SU-DHL-6 (cell line): Measurements from ENCODE around the gene TTLL11.

Experiments
- H2AFZ ChIP-seq: fragments of 200-600 bp; sonication (generic); 2 replicates; pipeline ENCODE4 v1.6.1; 2014; ENCODE audit warnings: low read depth, mild to moderate bottlenecking, moderate library complexity, mixed read lengths, antibody characterized with exemption, low read length; ENCODE audit not compliant: severe bottlenecking
- H3F3A ChIP-seq: fragments of 200-600 bp; shearing (Covaris generic); 2 replicates; pipeline ENCODE4 v1.6.0; 2016; ENCODE audit warnings: antibody characterized with exemption, mild to moderate bottlenecking; ENCODE audit not compliant: insufficient read depth
- H3K27ac ChIP-seq: fragments of 200-600 bp; sonication (generic); 2 replicates; pipeline ENCODE4 v1.5.1; 2016; ENCODE audit warnings: low read depth, mild to moderate bottlenecking, low read length, moderate library complexity, mixed read lengths
- H3K27me3 ChIP-seq: fragments of 200-600 bp; sonication (generic), shearing (Covaris generic); 2 replicates; pipeline ENCODE4 v1.6.0; 2014; ENCODE audit warnings: mild to moderate bottlenecking, low read length
- H3K36me3 ChIP-seq: fragments of 200-600 bp; sonication (generic); 2 replicates; pipeline ENCODE4 v1.6.1; 2014; ENCODE audit warnings: mild to moderate bottlenecking, low read length, mixed read lengths
- H3K4me2 ChIP-seq: fragments of 300-600, 200-600 bp; shearing (Covaris generic), sonication (generic); 2 replicates; pipeline ENCODE4 v1.6.0; 2014; ENCODE audit warnings: low read length, low read depth, mild to moderate bottlenecking; ENCODE audit not compliant: poor library complexity, severe bottlenecking
- H3K4me3 ChIP-seq: fragments of 200-600 bp; sonication (generic); 2 replicates; pipeline ENCODE4 v1.5.1; 2014; ENCODE audit warnings: antibody characterized with exemption, low read length, mild to moderate bottlenecking, mixed read lengths; ENCODE audit not compliant: insufficient read depth, poor library complexity, severe bottlenecking
- H3K79me2 ChIP-seq: fragments of 200-600 bp; sonication (generic); 2 replicates; pipeline ENCODE4 v1.6.1; 2014; ENCODE audit warnings: mild to moderate bottlenecking, low read length, moderate library complexity; ENCODE audit not compliant: insufficient read depth
- H3K9ac ChIP-seq: fragments of 200-600 bp; sonication (generic); 2 replicates; pipeline ENCODE4 v1.7.0; 2014; ENCODE audit warnings: mild to moderate bottlenecking, low read length
- H3K9me2 ChIP-seq: fragments of 200-600 bp; sonication (generic); replicated peaks from 2 replicates; pipeline ENCODE4 v1.6.1; 2014; ENCODE audit warnings: low read length; ENCODE audit not compliant: insufficient read depth
- H3K9me3 ChIP-seq: fragments of 200-600 bp; sonication (generic); 2 replicates; pipeline ENCODE4 v1.6.1; 2014; ENCODE audit warnings: low read length, mixed read lengths; ENCODE audit not compliant: insufficient read depth
- H4K20me1 ChIP-seq: fragments of 200-600 bp; sonication (generic); 2 replicates; pipeline ENCODE4 v1.6.1; 2014; ENCODE audit warnings: low read depth, mild to moderate bottlenecking, antibody characterized with exemption, low read length, moderate library complexity, mixed read lengths
- EZH2phosphoT487 ChIP-seq: fragments of 200-600 bp; sonication (generic), shearing (Covaris generic); conservative IDR thresholded peaks from 2 replicates; pipeline ENCODE4 v1.6.1; 2018; ENCODE audit warnings: mild to moderate bottlenecking, antibody characterized with exemption, low read length, moderate library complexity, mixed read lengths
- TF ChIP-seq, protein P1 (sequence below): fragments of 200-600 bp; sonication (generic); IDR thresholded peaks from one replicate; pipeline ENCODE4 v1.5.1; 2017; ENCODE audit warnings: antibody characterized with exemption, mild to moderate bottlenecking, low read length, moderate library complexity; ENCODE audit not compliant: insufficient read depth, poor library complexity, severe bottlenecking

Gene TTLL11

DNA sequence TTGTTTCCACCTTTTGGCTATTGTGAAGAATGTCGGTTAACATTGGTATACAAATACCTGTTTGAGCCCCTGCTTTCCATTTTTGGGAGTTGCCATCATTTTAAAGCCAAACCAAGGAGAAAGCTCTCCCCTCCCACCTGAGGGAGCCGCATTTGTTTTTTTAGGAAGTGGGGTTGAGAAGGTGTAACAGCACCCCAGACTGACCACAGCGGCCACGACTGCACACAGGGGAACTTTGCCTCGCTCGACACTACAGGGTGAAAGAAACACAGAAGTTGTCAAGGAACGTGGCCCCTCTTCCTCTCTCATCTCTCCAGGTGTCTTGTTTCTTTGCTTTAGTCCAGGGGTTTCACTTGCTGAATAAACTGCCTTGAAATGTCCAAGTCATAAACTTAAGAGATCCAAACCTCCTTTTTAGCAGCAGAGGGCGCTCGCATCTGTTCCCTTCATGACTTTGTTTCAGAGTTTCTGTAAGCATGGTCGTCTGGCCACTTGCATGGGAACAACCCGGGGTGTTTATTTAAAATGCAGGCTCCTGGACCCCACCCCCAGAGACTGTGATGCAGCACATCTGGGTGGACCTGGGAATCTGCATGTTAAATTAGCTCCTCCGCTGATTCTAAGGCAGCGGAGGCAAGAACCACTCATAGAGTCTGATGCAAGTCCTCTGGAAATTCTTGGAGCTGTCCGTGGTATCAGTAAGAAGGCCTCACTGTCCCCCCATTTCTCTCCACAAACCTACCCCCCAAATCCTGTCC is 2.1 kb upstream of the TTLL11 start:
- H3K27ac ChIP-seq, result no peak overlapping the region
- no peak for TF ChIP-seq EZH2phosphoT487
- TF ChIP-seq, protein P1, sequence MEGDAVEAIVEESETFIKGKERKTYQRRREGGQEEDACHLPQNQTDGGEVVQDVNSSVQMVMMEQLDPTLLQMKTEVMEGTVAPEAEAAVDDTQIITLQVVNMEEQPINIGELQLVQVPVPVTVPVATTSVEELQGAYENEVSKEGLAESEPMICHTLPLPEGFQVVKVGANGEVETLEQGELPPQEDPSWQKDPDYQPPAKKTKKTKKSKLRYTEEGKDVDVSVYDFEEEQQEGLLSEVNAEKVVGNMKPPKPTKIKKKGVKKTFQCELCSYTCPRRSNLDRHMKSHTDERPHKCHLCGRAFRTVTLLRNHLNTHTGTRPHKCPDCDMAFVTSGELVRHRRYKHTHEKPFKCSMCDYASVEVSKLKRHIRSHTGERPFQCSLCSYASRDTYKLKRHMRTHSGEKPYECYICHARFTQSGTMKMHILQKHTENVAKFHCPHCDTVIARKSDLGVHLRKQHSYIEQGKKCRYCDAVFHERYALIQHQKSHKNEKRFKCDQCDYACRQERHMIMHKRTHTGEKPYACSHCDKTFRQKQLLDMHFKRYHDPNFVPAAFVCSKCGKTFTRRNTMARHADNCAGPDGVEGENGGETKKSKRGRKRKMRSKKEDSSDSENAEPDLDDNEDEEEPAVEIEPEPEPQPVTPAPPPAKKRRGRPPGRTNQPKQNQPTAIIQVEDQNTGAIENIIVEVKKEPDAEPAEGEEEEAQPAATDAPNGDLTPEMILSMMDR, result peak; percentile 50
- H3K36me3 ChIP-seq, result no peaks in the 10 kb centered on the region
- no peaks in the 10 kb centered on the region for H3F3A ChIP-seq
- no peaks in the 10 kb centered on the region for H3K9me3 ChIP-seq
- no peaks in the 10 kb centered on the region for H3K9me2 ChIP-seq
- no peak overlapping the region for H3K9ac ChIP-seq
- peak overlapping the region; percentile 12 for H3K4me2 ChIP-seq
- no peak overlapping the region for H2AFZ ChIP-seq
- H4K20me1 ChIP-seq, result no peaks in the 10 kb centered on the region
- no peaks in the 10 kb centered on the region for H3K27me3 ChIP-seq
- no peaks in the 10 kb centered on the region for H3K79me2 ChIP-seq
- H3K4me3 ChIP-seq, result no peak overlapping the region

DNA sequence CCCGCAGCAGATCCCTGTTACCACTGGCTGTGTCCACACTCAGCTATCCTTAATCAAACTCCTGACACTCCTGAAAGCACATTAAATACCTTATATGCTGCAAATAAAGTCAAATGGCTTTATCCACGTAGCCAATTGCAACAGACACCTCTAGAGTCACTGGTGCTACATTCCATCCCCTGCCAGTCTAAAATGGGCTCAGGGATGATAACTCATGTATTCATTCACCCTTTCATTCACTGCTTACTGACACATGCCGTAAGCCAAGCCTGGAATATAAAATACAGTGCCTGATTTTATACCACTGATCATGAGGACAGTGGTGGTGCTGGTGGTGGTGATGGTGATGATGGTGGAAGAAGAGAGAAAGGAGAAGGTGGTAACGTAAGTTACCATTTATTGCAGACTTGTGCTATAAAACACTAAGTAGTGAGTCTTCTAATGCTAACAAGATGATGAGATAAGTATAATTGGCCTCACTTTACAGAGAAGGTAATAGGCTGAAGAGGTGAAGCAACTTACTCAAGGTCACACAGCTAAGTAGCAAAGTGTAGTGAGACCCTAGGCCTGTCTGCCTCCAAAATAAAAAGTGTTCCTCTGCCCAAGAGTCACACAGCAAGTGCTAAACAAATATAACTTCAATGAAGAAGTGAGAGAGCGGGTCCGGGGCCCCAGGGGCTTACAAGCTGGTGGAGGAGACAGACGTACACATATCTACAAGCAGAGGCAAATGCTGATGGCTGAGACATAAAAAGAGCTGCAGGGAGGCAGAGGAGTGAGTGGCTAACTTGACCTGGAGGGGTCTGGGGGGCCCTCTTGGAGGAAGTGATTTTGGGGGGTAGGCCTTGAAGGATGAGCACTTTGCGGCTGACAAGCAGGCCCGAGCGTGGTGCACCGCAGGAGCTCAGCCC is 1.2 kb downstream of the TTLL11 start:
- H2AFZ ChIP-seq, result peak overlapping the region; percentile 97
- no peak overlapping the region for H3K27ac ChIP-seq
- no peaks in the 10 kb centered on the region for H3K9me3 ChIP-seq
- no peaks in the 10 kb centered on the region for H3K79me2 ChIP-seq
- TF ChIP-seq, protein P1, result no peak
- no peak for TF ChIP-seq EZH2phosphoT487
- H3K4me2 ChIP-seq, result peak overlapping the region; percentile 74
- no peaks in the 10 kb centered on the region for H3F3A ChIP-seq
- peak overlapping the region; percentile 84 for H3K4me3 ChIP-seq
- H4K20me1 ChIP-seq, result no peaks in the 10 kb centered on the region
- H3K9ac ChIP-seq, result peak overlapping the region; percentile 74
- no peaks in the 10 kb centered on the region for H3K27me3 ChIP-seq
- no peaks in the 10 kb centered on the region for H3K36me3 ChIP-seq
- H3K9me2 ChIP-seq, result no peaks in the 10 kb centered on the region

DNA sequence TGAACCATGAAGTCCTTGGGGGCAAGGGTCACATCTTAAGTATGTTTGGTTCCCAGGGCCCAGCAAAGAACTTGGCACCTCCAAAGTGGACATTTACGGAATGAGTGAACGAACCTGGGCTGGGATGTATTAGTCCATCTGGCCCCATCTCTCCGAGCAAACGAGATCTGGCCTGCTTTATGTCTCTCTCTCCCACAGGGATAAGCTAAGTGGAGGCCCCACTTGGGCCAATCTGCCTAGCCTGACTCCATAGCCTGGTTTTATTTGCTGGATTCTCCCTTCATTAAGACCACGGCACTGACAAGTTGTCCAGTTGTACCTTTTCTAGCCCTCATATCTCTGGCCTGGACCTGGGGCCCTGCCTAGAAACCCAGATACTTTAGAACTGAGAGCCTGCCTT is 2.1 kb downstream of the TTLL11 start:
- no peak overlapping the region for H3K4me3 ChIP-seq

More for the DNA sequence above, 2.1 kb downstream of the TTLL11 start:
- no peaks in the 10 kb centered on the region for H3K9me3 ChIP-seq
- H3K27me3 ChIP-seq, result no peaks in the 10 kb centered on the region
- H4K20me1 ChIP-seq, result no peaks in the 10 kb centered on the region
- H3K36me3 ChIP-seq, result no peaks in the 10 kb centered on the region
- H3K4me2 ChIP-seq, result no peak overlapping the region
- H2AFZ ChIP-seq, result no peak overlapping the region
- H3K27ac ChIP-seq, result no peak overlapping the region
- no peaks in the 10 kb centered on the region for H3K79me2 ChIP-seq
- no peaks in the 10 kb centered on the region for H3F3A ChIP-seq
- H3K9ac ChIP-seq, result no peak overlapping the region
- H3K9me2 ChIP-seq, result no peaks in the 10 kb centered on the region
- TF ChIP-seq EZH2phosphoT487, result no peak
- TF ChIP-seq, protein P1, result no peak
